IPS-20b (cell line): Measurements from ENCODE around the gene ACTA2.

Experiments
- H3K27ac ChIP-seq: one replicate; pipeline ENCODE4 v1.5.1; 2013; ENCODE audit warnings: low read length
- H3K27me3 ChIP-seq: 2 replicates; pipeline ENCODE4 v1.6.1; 2013; ENCODE audit warnings: mild to moderate bottlenecking, low read length, inconsistent platforms; ENCODE audit not compliant: insufficient read depth
- H3K36me3 ChIP-seq: 2 replicates; pipeline ENCODE4 v1.6.1; 2013; ENCODE audit warnings: low read depth, mild to moderate bottlenecking, inconsistent platforms, low read length, moderate library complexity; ENCODE audit not compliant: insufficient read depth
- H3K4me1 ChIP-seq: 2 replicates; pipeline ENCODE4 v1.6.1; 2013; ENCODE audit warnings: mild to moderate bottlenecking, control low read depth, inconsistent platforms, low read length, moderate library complexity; ENCODE audit not compliant: insufficient read depth
- H3K4me3 ChIP-seq: 2 replicates; pipeline ENCODE4 v1.5.1; 2013; ENCODE audit warnings: mild to moderate bottlenecking, low read length, inconsistent platforms
- H3K9ac ChIP-seq: 2 replicates; pipeline ENCODE4 v1.6.1; 2013; ENCODE audit warnings: low read depth, mild to moderate bottlenecking, inconsistent platforms, low read length, moderate library complexity
- H3K9me3 ChIP-seq: 2 replicates; pipeline ENCODE4 v1.6.1; 2013; ENCODE audit warnings: mild to moderate bottlenecking, low read depth, low read length, inconsistent platforms; ENCODE audit not compliant: insufficient read depth

ACTA2 gene

DNA sequence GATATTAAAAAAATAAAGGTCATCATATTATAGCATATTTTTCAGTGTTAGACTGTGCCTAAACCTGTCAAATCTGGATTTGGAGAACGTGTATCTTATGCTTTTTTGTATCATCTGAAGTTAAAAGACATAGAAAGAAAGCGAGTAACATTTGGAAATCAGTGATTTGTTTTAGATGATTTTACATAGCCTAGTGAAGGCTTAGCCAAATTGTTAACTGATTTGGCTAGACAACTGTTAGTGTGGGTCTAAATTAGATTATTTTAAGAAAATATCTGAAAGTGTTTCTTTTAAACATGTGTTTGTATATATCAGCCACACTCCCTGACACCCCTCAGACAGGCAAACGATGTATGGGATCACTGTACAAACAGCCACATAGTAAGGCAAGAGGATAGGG lies 35.6 kb downstream of the ACTA2 start:
- H3K36me3 ChIP-seq: no peaks in the 10 kb centered on the region
- H3K9me3 ChIP-seq: no peaks in the 10 kb centered on the region
- H3K27ac ChIP-seq: no peak overlapping the region

GRCh38 chr10:88916231-88916630 lies 36.3 kb downstream of the ACTA2 start:
- no peak overlapping the region for H3K4me3 ChIP-seq
- H3K36me3 ChIP-seq: no peaks in the 10 kb centered on the region
- no peak overlapping the region for H3K27ac ChIP-seq
- no peaks in the 10 kb centered on the region for H3K27me3 ChIP-seq
- no peaks in the 10 kb centered on the region for H3K9me3 ChIP-seq
- no peaks in the 10 kb centered on the region for H3K4me1 ChIP-seq
- no peak overlapping the region for H3K9ac ChIP-seq

More for the DNA sequence above, 35.6 kb downstream of the ACTA2 start:
- H3K4me1 ChIP-seq: no peaks in the 10 kb centered on the region
- H3K9ac ChIP-seq: no peak overlapping the region
- H3K27me3 ChIP-seq: no peaks in the 10 kb centered on the region
- H3K4me3 ChIP-seq: no peak overlapping the region

GRCh38 chr10:88915781-88916180 lies 36.8 kb downstream of the ACTA2 start:
- no peak overlapping the region for H3K4me3 ChIP-seq
- H3K27me3 ChIP-seq: no peaks in the 10 kb centered on the region
- H3K27ac ChIP-seq: no peak overlapping the region
- no peak overlapping the region for H3K9ac ChIP-seq
- no peaks in the 10 kb centered on the region for H3K36me3 ChIP-seq
- H3K4me1 ChIP-seq: no peaks in the 10 kb centered on the region
- no peaks in the 10 kb centered on the region for H3K9me3 ChIP-seq

DNA sequence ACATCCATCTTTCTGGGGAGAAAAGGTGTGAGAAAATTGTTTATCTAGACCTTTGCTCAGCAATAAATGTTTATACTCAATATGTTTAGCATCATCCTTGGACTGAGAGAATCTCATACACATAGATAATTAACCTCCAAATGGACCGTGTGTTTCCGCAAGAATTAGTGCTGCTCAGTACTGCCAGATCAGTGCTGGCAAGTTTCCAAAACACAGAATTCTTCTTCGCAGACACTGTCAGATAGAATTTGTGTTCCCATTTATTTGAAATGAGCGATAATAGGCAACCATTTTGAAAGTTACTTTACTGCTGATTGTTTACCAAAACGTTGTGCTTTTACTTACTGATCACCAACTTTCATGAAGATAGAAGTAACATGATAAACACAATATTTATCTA lies 38.8 kb downstream of the ACTA2 start:
- Histone ChIP-seq H3K9me3 (no peaks in the 10 kb centered on the region), H3K9ac (no peak overlapping the region), H3K4me1 (no peaks in the 10 kb centered on the region), H3K27ac (no peak overlapping the region), H3K27me3 (no peaks in the 10 kb centered on the region), H3K4me3 (no peak overlapping the region), H3K36me3 (no peaks in the 10 kb centered on the region)

DNA sequence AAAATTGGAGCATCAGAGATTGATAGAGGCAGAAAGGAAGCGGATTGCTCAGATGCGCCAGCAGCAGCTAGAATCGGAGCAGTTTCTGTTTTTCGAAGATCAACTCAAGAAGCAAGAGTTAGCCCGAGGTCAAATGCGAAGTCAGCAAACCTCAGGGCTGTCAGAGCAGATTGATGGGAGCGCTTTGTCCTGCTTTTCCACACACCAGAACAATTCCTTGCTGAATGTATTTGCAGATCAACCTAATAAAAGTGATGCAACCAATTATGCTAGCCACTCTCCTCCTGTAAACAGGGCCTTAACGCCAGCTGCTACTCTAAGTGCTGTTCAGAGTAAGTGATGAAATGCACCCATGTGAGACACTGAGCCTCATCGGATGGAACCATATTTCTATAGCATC lies 39.4 kb downstream of the ACTA2 start:
- Histone ChIP-seq H3K9me3 (no peaks in the 10 kb centered on the region), H3K9ac (no peak overlapping the region), H3K27me3 (no peaks in the 10 kb centered on the region), H3K27ac (no peak overlapping the region), H3K4me1 (no peaks in the 10 kb centered on the region), H3K36me3 (no peaks in the 10 kb centered on the region), H3K4me3 (no peak overlapping the region)

GRCh38 chr10:88911851-88912250 lies 40.7 kb downstream of the ACTA2 start:
- Histone ChIP-seq H3K9ac (no peak overlapping the region), H3K4me1 (no peaks in the 10 kb centered on the region), H3K4me3 (no peak overlapping the region), H3K27me3 (no peaks in the 10 kb centered on the region), H3K9me3 (no peaks in the 10 kb centered on the region), H3K36me3 (no peaks in the 10 kb centered on the region), H3K27ac (no peak overlapping the region)

GRCh38 chr10:88911116-88911515 lies 41.5 kb downstream of the ACTA2 start:
- Histone ChIP-seq H3K4me1 (no peaks in the 10 kb centered on the region), H3K9me3 (no peaks in the 10 kb centered on the region), H3K4me3 (no peak overlapping the region), H3K27me3 (no peaks in the 10 kb centered on the region), H3K9ac (no peak overlapping the region), H3K36me3 (no peaks in the 10 kb centered on the region), H3K27ac (no peak overlapping the region)

DNA sequence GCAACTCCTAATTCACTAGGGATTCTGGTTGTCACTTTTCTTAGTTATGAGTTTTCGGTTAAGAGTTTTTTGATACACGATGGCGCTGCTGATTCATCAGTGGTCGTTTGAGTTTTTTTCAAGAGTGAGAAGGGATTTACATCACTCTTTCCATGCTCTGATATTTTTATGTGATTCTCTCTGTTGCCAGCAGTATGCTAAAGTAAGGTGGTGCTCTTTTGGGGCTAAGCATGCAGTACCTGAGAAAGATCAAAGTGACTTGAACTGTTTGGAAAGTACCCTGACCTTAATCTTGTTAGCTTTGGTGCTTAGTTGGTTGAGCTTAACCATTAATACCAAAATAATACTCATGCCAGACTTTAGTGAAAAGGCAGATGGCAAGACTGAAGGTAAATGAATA lies 44.4 kb downstream of the ACTA2 start:
- no peak overlapping the region for H3K4me3 ChIP-seq
- H3K27ac ChIP-seq: no peak overlapping the region
- no peaks in the 10 kb centered on the region for H3K27me3 ChIP-seq
- no peaks in the 10 kb centered on the region for H3K4me1 ChIP-seq
- H3K9ac ChIP-seq: no peak overlapping the region
- no peaks in the 10 kb centered on the region for H3K36me3 ChIP-seq
- no peaks in the 10 kb centered on the region for H3K9me3 ChIP-seq

- H3K9ac ChIP-seq: no peak overlapping the region
- no peak overlapping the region for H3K4me3 ChIP-seq
- H3K9me3 ChIP-seq: no peaks in the 10 kb centered on the region; the same call in 1 of the 2 replicates
- no peak overlapping the region for H3K27ac ChIP-seq
- no peaks in the 10 kb centered on the region for H3K4me1 ChIP-seq
- H3K27me3 ChIP-seq: no peaks in the 10 kb centered on the region
- H3K36me3 ChIP-seq: no peaks in the 10 kb centered on the region; the same call in 1 of the 2 replicates
Observed at GRCh38 chr10:88906921-88907320, 45.7 kb downstream of the ACTA2 start.

- Histone ChIP-seq H3K4me3 (no peak overlapping the region), H3K9ac (no peak overlapping the region), H3K27ac (no peak overlapping the region), H3K4me1 (no peaks in the 10 kb centered on the region), H3K36me3 (no peaks in the 10 kb centered on the region; the same call in 1 of the 2 replicates), H3K9me3 (no peaks in the 10 kb centered on the region; the same call in 1 of the 2 replicates), H3K27me3 (no peaks in the 10 kb centered on the region)
Observed at GRCh38 chr10:88903715-88904114, 48.9 kb downstream of the ACTA2 start.

- Histone ChIP-seq H3K36me3 (no peaks in the 10 kb centered on the region; the same call in 1 of the 2 replicates), H3K4me3 (no peak overlapping the region), H3K27ac (no peak overlapping the region)
Observed at GRCh38 chr10:88901984-88902789, 50.4 kb downstream of the ACTA2 start.

DNA sequence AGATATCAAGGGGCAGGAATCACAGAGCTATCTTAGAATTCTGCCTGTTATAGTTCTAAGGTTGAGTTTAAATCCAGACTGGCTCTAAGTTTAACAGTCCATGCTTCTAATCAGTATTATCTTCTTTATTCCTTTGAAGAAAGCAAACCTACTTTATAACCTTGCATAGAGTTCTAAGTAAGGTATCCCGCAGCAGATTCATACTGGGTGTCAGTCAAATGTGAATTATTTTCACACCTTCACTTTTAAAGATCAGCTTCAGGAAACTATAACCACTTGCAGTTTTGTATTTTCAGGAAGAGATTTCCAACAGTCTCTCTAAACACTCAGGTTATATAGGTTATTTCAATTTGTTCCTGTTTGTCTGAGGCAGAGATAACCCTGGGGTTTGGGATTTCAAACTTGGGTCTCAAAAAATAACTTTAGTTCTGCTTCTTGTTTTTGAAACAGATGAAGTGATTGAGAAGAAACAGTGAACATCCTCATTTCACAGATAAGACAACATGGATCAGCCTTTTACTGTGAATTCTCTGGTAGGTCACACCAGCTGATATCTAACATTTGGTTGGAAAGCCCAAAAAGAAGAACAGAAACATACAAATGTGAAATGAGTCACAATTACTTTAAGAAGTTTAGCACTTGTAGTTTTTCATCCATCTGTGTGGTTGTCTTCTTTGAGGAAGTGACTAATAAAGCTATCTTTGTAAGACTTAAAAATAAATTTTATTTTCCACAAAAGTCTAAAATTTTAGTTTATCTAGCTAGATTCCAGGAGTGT lies 51.2 kb downstream of the ACTA2 start:
- H3K27ac ChIP-seq: no peak overlapping the region
- no peaks in the 10 kb centered on the region; the same call in 1 of the 2 replicates for H3K36me3 ChIP-seq
- no peaks in the 10 kb centered on the region for H3K27me3 ChIP-seq
- H3K9me3 ChIP-seq: no peaks in the 10 kb centered on the region; the same call in 1 of the 2 replicates
- H3K9ac ChIP-seq: no peak overlapping the region
- H3K4me1 ChIP-seq: peaks cover 4% of the 10 kb centered on the region
- no peak overlapping the region for H3K4me3 ChIP-seq

More at GRCh38 chr10:88901984-88902789, 50.4 kb downstream of the ACTA2 start:
- Histone ChIP-seq H3K9ac (no peak overlapping the region), H3K27me3 (no peaks in the 10 kb centered on the region), H3K9me3 (no peaks in the 10 kb centered on the region; the same call in 1 of the 2 replicates), H3K4me1 (no peaks in the 10 kb centered on the region)
